ENCODE measurements around the gene RPL27A.
A peak's percentile ranks its signal among the peaks of the same experiment; 100 is the strongest.

- TF ChIP-seq, protein P1, sequence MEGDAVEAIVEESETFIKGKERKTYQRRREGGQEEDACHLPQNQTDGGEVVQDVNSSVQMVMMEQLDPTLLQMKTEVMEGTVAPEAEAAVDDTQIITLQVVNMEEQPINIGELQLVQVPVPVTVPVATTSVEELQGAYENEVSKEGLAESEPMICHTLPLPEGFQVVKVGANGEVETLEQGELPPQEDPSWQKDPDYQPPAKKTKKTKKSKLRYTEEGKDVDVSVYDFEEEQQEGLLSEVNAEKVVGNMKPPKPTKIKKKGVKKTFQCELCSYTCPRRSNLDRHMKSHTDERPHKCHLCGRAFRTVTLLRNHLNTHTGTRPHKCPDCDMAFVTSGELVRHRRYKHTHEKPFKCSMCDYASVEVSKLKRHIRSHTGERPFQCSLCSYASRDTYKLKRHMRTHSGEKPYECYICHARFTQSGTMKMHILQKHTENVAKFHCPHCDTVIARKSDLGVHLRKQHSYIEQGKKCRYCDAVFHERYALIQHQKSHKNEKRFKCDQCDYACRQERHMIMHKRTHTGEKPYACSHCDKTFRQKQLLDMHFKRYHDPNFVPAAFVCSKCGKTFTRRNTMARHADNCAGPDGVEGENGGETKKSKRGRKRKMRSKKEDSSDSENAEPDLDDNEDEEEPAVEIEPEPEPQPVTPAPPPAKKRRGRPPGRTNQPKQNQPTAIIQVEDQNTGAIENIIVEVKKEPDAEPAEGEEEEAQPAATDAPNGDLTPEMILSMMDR (IDR thresholded peaks at IDR 0.05), result no peak
- TF ChIP-seq POLR2A (IDR thresholded peaks at IDR 0.05) (no peak), POLR2AphosphoS5 (IDR thresholded peaks at IDR 0.05) (peak; percentile 21 to 43 (median 37))
Measured at GRCh38 chr11:8717876-8718753, 35.5 kb downstream of the RPL27A start.
